DMS79 treated with DMSO at 0.1 percent for 48 hours (cell line): ENCODE measurements around the gene PUM2.
"Not testable (repeated sequence)": the region's sequence is repeated elsewhere in the genome, so short reads cannot be mapped to it uniquely, and the experiment has no call there.

ENCODE experiments used
- DNase-seq: peaks from one replicate; lab custom pipeline; 2025; lab: John Stamatoyannopoulos, UW

The PUM2 gene

GRCh38 chr2:20288642-20289340 is 61.9 kb downstream of the PUM2 start:
- no peak for DNase-seq

GRCh38 chr2:20282916-20283592 is 67.6 kb downstream of the PUM2 start:
- peak; percentile 88 for DNase-seq

GRCh38 chr2:20281876-20282275 is 68.8 kb downstream of the PUM2 start:
- DNase-seq: no peak

GRCh38 chr2:20273042-20273441 is 77.6 kb downstream of the PUM2 start:
- no peak for DNase-seq

GRCh38 chr2:20268317-20268716 is 82.3 kb downstream of the PUM2 start:
- DNase-seq: not testable (repeated sequence)

GRCh38 chr2:20267529-20267928 is 83.1 kb downstream of the PUM2 start:
- no peak for DNase-seq

GRCh38 chr2:20264629-20265028 is 86.0 kb downstream of the PUM2 start:
- DNase-seq: no peak

- DNase-seq: no peak
Measured at GRCh38 chr2:20257411-20257810, 93.2 kb downstream of the PUM2 start.

GRCh38 chr2:20254731-20255130 is 95.9 kb downstream of the PUM2 start:
- no peak for DNase-seq

GRCh38 chr2:20250436-20250835 is 100.2 kb downstream of the PUM2 start:
- DNase-seq: no peak

GRCh38 chr2:20249170-20249569 is 101.5 kb downstream of the PUM2 start:
- DNase-seq: no peak

- no peak for DNase-seq
Measured at GRCh38 chr2:20247084-20247483, 103.6 kb downstream of the PUM2 start.

- DNase-seq: not testable (repeated sequence)
Measured at GRCh38 chr2:20243637-20244036, 107.0 kb downstream of the PUM2 start.

GRCh38 chr2:20242727-20243377 is 107.8 kb downstream of the PUM2 start:
- DNase-seq: peak; percentile 66

GRCh38 chr2:20241973-20242726 is 108.5 kb downstream of the PUM2 start:
- no peak for DNase-seq

GRCh38 chr2:20240291-20240690 is 110.4 kb downstream of the PUM2 start:
- DNase-seq: not testable (repeated sequence)

GRCh38 chr2:20236496-20236895 is 114.1 kb downstream of the PUM2 start:
- no peak for DNase-seq

- DNase-seq: no peak
Measured at GRCh38 chr2:20235655-20236305, 114.9 kb downstream of the PUM2 start.

- DNase-seq: not testable (repeated sequence)
Measured at GRCh38 chr2:20234597-20234996, 116.0 kb downstream of the PUM2 start.

- DNase-seq: no peak
Measured at GRCh38 chr2:20232837-20233207, 117.8 kb downstream of the PUM2 start.

GRCh38 chr2:20231598-20232026 is 119.0 kb downstream of the PUM2 start:
- DNase-seq: peak; percentile 19

GRCh38 chr2:20231159-20231558 is 119.5 kb downstream of the PUM2 start:
- DNase-seq: no peak
